ENCODE data around the gene HIVEP3.

The HIVEP3 gene

DNA sequence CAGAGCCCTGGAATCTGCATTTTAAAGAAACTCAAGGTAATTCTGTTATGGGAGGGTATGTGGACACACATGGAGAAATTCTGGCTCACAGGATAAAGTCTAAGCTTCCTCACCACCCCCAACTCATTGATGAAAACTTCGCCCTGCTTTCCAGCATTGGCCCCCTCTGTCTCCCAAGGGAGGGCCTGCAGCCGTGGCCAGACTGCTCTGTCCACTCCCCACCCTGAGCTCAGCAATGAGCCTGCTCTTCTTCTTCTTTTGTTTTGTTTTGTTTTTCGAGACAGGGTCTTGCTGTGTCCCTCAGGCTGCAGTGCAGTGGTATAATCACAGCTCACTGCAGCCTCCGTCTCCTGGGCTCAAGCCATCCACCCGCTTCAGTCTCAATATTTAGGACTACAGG, 297.5 kb downstream of the HIVEP3 start:
- DNase-seq: no peak

GRCh38 chr1:41620365-41621169, 298.2 kb downstream of the HIVEP3 start:
- DNase-seq: no peak

DNA sequence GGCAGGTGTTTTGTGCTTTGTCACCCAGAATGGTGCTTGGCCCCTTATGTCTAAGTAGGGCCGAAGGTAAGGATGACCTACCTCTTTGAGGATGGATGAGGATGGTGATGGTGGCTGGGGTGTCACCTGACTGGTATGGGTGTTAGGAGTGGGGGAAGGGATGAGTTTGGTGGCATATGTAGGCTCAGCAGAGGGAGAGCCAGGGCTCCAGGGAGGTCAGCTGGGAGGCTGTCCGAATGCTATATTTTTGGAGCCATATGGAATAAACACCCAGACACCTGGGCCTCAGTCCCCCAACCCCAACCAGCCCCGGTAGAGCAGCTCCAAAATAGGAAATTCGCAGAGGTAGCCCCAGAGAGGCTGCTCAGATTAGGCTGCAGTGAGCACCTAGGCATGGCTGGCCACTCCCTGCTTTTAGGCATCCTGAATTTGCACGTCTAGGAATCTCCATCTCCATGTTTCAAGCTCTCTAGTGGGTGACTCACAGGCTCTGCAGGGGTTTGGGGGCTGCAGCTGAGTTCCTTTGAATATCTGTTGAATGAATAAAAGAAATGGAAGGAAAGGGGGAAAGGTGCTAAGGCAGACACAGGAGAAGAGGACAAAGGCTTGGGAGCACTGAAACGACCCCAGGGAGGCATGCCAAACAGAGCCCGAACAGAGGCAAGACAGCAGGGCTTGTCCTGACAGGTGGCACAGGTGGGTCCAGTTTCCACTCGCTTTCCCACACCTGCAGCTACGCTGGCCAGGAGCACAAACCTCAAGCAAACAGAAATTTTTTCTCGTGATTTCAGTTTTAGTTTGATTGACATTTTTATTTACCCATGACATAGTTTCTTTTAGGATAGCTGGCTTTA, 299.0 kb downstream of the HIVEP3 start:
- no peak for DNase-seq

GRCh38 chr1:41618871-41619270, 299.9 kb downstream of the HIVEP3 start:
- DNase-seq: no peak

DNA sequence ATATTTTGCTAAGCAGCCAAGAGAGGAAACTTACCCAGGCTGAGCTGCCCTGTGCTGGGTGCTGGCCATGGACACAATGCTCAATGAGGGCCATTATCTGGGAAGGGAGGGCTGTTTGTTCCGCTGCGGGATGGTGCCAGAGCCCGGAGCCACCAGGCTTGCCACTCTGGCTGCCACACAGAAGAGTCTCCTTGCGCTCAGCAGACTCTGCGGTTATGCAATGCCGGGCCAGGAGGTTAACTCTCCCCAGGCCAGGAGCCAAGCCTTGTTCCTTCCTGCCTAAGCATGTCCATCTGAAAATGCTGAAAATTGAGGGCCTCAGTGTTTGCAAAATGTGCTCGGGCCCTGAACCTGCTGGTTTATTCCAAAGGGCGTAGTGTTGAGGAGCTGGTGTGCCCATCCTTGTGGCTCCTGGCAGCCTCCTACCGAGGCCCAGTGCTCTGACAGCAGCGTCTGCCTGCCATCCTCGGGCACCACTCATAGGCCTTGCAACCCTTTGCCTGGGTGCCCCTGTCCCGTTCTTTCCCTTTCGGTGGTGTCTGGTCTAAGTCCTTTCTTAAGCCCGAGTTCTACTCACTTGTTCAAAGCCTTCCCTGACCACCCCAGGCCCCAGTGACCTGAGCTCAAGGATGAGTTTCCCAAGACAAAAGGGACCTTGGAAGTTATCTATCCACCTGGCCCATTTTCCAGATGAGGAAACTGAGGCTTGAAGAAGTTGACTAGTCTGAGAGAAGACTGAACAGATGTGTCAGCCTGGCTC, 300.5 kb downstream of the HIVEP3 start:
- DNase-seq: no peak

- DNase-seq: no peak
These were observed 301.4 kb downstream of the HIVEP3 start for GRCh38 chr1:41617336-41617735.

- DNase-seq: no peak
These were observed 302.2 kb downstream of the HIVEP3 start for GRCh38 chr1:41616563-41616962.

DNA sequence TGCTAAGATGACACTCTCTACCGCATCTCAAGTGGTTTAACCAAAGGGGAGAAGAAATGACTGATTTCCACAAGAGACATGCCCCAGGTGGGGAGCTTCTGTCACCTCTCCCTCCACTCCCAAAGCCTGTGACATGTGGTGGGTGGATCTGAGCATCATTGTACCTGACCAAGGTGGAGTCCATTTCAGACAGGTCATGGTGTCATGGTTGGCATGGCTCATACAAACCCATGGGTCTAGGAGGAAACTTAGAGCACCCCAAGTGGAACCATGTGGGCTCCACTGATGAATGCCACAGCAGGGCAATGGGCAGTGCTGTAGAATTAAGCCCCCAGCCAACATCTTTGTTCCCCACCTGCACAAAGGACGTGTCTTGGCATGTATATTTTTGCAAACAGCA, 302.7 kb downstream of the HIVEP3 start:
- DNase-seq: no peak

GRCh38 chr1:41615316-41615715, 303.4 kb downstream of the HIVEP3 start:
- no peak for DNase-seq

DNA sequence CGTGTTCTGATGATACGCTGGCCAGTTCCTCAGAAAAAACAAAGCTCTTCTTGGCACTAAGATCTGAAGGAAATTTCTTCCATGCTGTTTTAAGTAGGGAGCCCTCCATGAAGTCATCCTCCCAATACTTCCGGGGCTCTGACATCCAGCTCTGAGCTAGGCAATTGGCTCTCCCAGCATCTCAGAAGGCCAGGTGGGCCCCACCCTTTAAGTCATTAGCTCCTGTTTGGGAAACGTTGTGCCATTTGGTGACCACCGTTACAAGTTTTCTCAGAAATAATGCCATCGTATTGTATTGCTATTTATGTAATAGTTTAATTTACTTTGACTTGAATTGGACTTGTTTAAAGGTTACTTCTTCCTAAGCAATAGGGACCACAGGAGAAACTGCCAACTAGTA, 303.9 kb downstream of the HIVEP3 start:
- no peak for DNase-seq

DNA sequence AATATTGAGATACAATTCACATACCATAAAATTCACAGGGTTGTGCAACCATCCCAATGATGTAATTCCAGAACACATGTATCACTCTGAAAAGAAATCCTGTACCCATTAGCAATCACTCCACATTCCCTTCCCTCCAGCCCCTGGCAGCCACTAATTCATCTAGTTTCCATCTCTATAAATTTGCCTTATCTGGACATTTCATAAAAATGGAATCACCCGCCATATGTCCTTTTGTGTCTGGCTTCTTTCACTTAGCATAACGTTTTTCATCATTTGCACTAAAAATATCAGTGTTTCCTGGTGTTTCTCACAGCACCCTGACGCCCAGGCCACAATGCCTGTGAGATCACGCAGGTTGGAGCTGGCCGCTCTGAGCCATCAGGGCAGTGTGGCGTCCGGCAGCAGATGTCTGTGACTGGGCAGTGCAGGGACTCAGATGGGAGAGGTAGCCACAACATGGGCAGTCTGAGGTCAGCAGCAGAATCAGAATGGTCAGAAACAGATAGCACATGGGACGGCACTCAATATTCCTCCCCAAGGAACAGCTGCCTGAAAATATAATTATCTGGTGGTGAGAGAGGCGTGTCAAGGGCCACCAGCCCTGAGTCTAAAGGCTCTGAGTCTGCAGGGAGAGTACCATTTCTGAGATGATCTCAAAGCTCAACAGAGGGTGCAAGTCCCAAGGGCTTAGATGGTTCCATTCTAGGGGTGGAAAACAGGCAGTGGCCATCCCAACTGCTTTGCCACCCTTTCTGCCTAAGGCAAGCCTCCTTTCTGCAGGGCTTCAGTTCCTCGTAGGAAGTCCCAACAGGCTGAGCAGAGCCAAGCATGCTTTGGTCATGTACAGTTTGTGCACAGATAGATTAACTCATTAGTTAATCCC, 304.8 kb downstream of the HIVEP3 start:
- no peak for DNase-seq

DNA sequence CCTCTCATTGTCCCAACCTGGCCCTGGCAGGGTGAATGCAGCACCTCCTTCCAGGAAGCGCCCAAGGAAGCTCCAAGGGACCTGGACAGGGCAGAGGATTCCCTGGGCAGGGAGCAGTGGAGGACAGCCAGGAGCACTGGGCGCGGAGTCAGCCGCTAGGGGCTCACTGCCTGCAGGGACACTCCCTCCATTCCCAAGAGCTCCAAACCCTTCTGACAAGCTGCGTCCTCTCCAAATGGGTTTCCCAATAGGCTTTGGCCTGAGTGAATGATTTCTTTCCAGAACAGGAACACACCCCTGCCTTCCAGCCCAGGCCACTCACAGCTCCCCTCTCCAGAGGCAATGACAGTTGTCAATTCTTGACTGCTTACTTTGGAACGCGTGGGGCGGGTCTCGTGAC, 305.8 kb downstream of the HIVEP3 start:
- DNase-seq: no peak

DNA sequence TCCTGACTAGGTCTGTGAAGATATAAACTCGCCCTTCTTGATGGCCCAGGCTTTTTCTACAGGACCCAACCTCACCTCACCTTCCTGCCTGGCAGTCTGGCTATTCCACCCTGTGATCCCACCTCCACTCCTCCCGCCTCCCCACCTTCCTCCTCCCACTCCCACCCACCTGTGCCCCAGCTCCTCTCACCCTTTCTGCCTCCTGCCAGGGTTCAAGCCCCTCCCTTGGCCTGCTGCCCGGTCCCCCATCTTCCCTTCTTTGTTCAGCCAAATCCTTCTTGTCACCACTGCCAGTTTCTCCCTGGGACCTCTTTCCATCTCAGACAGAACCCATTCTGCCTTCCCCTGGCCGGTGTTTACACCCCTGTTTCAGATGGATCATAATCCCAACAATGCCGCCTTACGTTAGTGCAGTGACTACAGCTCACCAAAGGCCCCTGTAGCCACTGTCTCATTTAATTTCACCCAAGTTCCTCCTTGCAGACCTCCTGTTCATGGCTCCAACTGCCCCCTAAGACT, 306.7 kb downstream of the HIVEP3 start:
- DNase-seq: no peak

DNA sequence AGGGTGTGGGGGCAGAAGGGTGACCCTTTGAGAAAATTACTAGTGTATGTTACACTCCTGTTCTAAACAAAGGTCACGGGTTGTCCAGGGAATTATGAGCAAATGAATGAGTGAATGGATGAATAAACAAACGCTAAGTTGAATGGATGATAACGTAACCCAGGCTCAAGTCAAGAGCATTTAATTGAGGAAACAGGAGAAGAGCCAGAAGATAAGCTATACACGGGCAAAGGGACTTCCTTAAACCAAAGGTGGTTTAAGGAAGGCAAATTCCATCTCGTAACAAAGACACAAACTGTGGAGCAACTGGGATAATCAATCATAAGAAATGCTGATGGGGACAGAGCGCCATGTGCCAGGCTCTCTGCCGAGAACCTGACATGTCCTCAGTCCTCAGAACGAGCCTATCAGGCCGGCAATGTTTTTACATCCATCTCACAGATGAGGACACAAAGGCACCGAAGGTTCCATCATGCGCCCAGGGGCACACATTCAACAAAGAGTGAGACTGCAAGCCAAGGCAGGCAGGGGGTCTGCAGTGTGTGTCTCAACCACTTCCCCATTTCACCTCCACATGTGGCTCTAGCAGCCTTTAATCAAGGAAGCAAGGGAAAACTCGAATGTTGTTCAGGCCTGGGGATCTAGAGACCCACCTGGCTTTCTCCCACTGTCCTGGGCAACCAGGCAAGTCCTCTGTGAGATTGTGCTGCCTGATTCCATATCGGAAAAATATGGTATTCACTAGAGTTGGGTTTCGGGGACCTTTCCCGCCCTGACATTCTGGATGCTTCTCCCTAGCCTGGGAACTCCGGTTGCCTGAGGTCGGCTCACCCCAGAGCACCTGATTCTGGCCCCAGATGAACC, 307.4 kb downstream of the HIVEP3 start:
- DNase-seq: no peak

- DNase-seq: no peak
These were observed 308.4 kb downstream of the HIVEP3 start for GRCh38 chr1:41610361-41610760.

DNA sequence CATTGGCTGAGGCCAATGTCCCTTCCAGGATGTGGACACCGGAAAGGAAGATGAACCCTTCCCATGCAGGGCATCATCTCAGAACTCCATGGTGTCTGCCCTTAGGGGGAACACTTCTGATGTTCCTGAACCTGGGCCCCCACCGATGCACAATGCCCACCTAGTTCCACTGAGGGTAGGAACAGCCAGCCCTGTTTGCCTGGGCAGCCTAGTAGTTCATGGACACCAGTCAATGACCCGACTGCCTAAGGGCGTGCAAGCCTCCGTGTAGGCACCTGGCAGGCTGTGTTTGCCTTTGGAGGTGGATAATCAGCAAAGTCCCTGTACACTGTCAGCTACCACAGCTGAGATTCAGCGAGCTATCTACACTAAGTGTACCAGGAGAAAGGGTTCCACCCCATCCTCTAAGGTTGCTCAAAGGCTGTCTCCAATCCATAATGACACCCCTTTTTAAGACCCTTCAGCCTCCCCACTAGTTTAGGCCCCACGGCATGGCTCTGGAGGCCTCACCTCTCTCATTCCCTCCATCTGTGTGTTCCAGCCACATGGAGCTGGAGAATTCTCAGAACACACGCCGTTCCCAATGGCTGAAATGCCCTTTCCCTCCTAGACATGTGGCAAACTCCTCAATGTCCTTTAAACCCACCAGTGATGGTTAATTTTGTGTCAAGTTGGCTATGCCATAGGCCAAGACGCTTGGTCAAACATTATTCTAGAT, 309.4 kb downstream of the HIVEP3 start:
- no peak for DNase-seq

GRCh38 chr1:41608211-41608610, 310.5 kb downstream of the HIVEP3 start:
- no peak for DNase-seq

DNA sequence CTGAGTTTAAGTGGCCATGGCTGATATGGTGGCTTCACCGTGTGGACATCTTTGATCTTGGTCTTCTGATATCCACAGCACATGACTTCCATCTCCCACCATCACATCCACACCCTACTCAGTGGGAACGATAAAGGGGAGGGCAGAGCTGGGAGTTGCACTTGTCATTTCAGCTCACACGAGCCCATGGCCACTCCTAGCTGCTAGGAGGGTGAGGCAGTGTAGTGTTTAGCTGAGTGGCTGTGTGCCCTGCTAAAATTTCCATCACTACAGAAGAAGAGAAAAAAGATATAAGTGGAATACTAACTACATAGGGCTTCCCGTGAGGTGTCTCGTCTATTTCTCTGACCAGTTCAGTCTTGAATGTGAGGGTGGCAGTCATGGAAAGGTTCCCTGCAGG, 310.9 kb downstream of the HIVEP3 start:
- DNase-seq: no peak

DNA sequence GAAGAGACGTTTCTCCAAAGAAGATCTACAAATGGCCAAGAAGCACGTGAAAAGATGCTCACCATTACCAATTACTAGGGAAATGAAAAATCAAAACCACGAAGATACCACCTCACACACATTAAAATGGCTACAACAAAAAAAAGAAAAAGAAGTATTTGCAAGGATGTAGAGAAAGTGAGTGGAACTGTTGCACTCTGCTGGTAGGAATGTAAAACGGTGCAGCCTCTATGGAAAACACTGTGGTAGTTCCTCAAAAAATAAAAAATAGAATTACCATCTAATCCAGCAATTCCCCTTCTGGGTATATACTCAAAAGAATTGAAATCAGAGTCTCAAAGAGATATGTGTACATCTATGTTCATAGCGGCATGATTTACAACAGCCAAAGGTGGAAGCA, 318.8 kb downstream of the HIVEP3 start:
- DNase-seq: peak; percentile 42

- no peak for DNase-seq
These were observed 320.4 kb downstream of the HIVEP3 start for GRCh38 chr1:41598325-41598724.

All from DMS53 (cell line).